ENCODE measurements around the gene TMLHE.

- TF ChIP-seq CTCF (IDR thresholded peaks at IDR 0.05) (no peak), POLR2A (IDR thresholded peaks at IDR 0.05) (no peak)
These were observed 49.7 kb downstream of the TMLHE start for GRCh38 chrX:155563099-155563498.

Data from thyroid gland (tissue), 4 donors.